GM19351 (cell line): ENCODE measurements around the gene UBA6.

ENCODE experiments used
- ATAC-seq: cut with Tn5 transposase; IDR thresholded peaks from one replicate; pipeline ENCODE4 v1.9.1; 2021; ENCODE audit warnings: mild to moderate bottlenecking, moderate library complexity; ENCODE audit not compliant: unreplicated experiment

The UBA6 gene

GRCh38 chr4:67581208-67581857 is 119.6 kb downstream of the UBA6 start:
- ATAC-seq = peak; percentile 46

GRCh38 chr4:67580577-67580976 is 120.4 kb downstream of the UBA6 start:
- peak; percentile 32 for ATAC-seq

- peak; percentile 50 for ATAC-seq
These were observed 124.4 kb downstream of the UBA6 start for GRCh38 chr4:67576538-67576937.

DNA sequence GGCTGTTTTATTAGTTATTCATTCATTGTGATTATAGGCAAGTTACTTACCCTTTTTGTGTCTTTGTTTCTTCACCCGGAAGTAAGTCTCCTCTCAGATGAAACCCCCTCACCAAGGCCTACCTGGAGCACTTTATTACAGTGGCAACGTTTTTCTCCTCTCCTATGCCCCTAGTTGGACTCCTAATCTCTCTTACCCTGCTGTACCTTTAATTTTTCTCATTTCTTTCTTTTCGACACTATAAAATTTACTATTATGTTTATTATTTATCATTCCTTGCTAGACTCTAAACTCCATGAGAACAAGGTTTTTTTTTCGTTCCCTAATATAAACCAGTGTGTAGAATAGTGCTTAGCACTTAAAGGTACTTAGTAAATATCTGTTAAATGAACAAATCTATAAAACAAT is 124.9 kb downstream of the UBA6 start:
- ATAC-seq = no peak

DNA sequence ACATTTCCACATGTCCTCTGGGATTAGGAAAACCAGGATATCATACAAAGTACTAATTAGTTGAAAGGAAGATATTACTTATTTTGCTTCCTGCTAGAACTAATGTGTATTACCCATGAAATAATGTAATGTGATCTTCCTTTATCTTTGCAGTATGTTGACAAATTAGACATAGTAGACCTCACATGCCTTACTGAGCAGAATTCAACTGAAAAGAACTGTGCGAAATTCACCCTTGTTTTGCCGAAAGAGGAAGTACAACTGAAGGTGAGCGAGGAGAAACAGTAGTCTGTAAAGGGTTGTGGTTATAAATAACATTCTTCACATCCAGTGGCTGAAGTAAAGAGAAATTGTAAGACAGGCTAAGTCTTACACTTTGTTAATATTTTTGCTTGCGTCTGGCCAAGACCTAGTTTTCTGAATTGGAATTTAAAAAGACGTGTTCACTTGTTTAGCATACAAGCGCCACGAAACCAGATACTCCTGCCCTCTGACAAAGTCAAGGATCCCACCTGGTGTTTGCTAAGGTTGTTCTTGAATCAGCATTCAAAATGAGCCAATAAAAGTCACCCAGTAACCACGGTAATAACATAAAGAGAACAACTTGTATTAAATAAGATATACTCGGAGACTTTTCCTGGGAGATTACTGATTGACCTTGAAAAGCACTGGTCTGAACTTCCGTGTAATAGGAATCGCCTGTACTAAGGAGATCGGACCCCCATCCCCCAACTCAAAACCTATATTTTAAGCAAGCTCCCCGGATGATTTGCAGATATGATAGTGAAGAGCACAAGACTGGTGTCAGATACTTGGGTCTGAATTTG is 125.5 kb downstream of the UBA6 start:
- peak; percentile 84 for ATAC-seq

DNA sequence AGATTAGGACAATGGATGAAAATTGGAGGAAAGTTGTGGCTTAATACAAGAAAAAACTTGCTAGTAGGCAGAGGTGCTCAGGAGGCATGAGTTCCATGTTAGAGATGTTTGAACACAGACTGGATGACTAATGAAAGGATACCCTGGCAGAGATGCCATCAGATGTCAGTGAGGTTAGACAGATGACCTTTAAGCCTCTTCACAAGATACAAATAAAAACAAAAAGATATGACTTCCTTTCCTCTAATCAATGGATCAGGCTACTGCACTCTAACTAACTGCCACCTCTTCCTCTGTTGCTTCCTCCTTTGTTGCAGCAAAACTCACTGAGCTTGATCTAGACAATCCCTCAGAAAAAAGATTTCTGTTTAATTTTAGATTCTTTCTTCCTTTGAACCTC is 127.8 kb downstream of the UBA6 start:
- ATAC-seq = no peak

DNA sequence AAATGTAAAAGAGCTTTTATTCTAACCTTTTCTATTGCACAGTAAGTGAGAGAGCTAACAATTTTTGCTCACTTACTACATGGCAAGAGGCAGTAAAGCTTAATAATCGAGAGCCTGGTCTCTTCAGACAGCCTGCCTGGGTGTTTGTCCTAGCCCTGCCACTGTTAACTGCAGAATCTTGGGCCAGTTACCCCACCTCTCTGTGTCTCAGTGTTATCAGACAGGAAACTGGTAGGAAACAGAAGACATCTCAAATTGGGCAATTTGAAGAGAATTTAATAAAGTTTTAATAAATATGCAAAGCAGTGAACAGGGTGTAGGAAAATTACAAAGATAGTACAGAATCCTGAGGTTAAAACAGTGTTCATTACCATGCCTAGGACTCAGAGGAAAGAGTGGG is 129.0 kb downstream of the UBA6 start:
- ATAC-seq = no peak

DNA sequence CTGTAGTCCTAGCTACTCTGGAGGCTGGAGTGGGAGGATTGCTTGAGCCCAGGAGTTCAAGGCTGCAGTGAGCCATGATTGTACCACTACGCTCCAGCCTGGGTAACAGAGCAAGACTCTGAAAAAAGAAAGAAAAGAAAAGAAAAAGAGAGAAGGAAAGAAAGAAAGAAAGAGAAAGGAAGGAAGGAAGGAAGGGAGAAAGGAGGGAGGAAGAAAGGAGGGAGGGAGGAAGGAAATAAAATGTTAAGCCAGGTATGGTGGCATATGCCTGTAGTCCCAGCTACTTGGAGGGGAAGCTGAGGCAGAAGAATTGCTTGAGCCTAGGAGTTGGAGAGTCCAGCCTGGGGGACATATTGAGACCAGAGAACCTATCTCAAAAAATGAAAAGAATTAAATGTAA is 130.4 kb downstream of the UBA6 start:
- no peak for ATAC-seq

DNA sequence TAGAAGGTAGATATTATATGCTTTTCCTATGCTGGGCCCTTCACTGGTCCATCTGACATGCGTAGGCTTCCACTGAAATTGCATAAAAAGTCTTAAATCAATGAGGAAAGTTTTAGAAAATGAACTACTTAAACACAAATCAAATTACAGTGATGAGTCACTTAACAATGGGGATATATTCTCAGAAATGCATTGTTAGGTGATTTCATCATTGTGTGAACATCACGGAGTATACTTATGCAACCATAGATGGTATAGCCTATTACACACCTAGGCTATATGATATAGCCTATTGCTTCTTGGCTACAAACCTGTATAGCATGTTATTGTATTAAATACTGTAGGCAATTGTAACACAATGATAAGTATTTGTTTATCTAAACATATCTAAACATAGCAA is 132.1 kb downstream of the UBA6 start:
- ATAC-seq = no peak

DNA sequence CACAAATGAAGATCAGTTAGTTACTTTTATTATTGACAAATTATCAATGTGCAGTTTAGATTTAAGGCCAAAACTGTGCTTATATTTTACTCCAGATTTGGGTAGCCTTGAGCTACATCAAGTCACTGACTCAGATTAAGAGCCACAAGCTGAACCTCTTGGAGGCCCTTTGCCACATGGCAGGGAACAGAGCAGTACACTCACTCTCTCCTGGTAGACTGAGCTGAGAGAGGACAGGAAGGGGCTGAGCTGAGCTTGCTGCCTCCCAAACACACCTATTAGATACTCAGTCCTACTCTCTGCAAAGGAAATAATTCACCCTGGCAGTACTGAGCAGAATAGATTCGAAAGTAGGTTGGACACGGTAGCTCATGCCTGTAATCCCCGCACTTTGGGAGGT is 134.6 kb downstream of the UBA6 start:
- no peak for ATAC-seq

- no peak for ATAC-seq
These were observed 135.7 kb downstream of the UBA6 start for GRCh38 chr4:67565284-67565683.
